A172 (cell line): ENCODE results near the gene CNKSR3. TPM values are rescaled to one million over a fixed set of nuclear protein-coding genes. Genes with fewer than 3 reads are reported as not detected.
A peak's percentile ranks its signal among the peaks of the same experiment; 100 is the strongest.
"Not testable (repeated sequence)": the region's sequence is repeated elsewhere in the genome, so short reads cannot be mapped to it uniquely, and the experiment has no call there.

Experiments
- DNase-seq: peaks from one replicate; pipeline ENCODE4 v3.0.0-alpha.2; 2015; ENCODE audit warnings: low spot score
- total RNA-seq: library from RNA; depleted of rRNA; stranded (reverse); fragments of >200 nt; shearing (Covaris generic); gene quantifications from 2 replicates; pipeline ENCODE4 v1.2.3, GENCODE V29; 2014; rRNA removed

The CNKSR3 gene
- total RNA-seq: 1.8 and 2.7 TPM in 2 replicates

- peak; percentile 74 for DNase-seq
Measured at GRCh38 chr6:154510144-154510905, at the start of gene CNKSR3. CNKSR3 (minus strand) TSS chr6:154510685; CDS start chr6:154510114, 571 bp downstream.

DNA sequence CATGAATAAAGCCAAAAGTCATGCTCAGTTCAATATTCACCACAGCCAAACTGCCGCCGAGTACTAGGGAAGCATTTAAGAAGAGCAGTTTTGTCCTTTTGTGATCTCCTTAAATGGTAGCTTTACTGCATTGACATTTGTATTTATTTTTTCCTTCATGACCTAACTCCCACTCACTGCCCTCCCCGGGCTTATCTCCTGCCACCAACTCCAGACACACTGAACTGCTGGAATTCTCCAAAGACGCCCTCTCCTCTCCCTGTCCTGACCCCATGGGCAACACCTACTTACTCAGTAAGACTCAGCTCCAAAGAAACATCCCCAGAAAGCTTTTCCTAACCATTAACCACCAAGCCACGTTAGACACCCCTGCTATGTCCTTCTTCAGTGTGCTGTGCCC lies 48.5 kb upstream of the CNKSR3 start:
- no peak for DNase-seq

GRCh38 chr6:154558513-154558912 lies 48.0 kb upstream of the CNKSR3 start:
- DNase-seq: no peak

- peak; percentile 68 for DNase-seq
Measured at GRCh38 chr6:154555073-154555677, 44.7 kb upstream of the CNKSR3 start.

GRCh38 chr6:154554491-154554890 lies 44.0 kb upstream of the CNKSR3 start:
- no peak for DNase-seq

GRCh38 chr6:154550779-154551178 lies 40.3 kb upstream of the CNKSR3 start:
- DNase-seq: no peak

GRCh38 chr6:154549179-154549578 lies 38.7 kb upstream of the CNKSR3 start:
- DNase-seq: no peak

DNA sequence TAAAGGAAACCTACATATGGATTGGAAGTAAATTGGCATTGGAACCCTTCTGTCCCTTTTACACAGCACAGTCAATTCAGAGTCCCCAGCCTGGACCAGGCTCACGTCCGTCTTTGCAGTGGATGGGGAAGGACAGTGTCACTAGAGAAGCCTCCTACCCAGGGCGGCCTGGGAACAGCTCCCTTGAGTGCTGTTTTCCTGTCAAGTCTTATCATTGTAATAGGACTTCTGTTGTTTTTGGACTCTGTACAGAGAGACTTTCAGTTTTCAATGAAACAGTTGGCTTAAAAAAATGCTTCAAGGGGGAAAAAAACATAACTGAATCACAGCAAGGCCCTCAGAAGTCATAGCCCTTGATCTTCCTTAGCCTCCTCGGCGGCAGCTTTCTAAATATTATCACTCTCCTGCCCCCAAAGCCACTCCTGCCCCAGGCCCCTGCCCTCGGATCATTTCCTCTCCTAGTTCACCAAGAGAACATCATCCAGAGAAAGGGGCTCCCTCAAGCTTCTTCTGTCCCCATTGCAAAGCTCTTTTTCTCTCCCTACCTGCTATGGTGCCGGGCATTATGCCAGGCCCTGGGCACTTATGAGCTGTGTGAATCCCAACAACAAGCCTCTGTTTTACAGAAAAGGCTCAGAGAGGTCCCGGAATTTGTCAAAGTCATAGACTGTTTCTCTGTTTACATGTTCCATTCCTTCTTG lies 37.8 kb upstream of the CNKSR3 start:
- peak; percentile 39 for DNase-seq

DNA sequence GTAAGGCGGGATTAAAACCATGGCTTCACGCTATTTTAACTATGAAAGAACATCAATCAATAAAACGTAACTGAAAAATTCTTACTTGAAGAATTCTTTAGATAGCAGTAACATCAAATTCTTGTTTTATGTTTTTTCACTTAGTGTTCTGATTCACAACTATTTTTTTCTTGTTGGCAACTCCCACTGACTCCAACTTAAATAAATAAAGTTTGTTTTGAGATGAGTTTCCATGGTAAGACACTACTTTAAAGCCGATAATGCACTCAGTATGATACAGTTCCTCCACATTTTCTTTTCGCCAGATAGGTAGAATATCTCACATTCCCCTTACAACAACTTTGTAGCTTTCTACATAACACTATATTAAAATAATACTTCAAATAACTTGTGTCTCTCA lies 33.1 kb upstream of the CNKSR3 start:
- no peak for DNase-seq

DNA sequence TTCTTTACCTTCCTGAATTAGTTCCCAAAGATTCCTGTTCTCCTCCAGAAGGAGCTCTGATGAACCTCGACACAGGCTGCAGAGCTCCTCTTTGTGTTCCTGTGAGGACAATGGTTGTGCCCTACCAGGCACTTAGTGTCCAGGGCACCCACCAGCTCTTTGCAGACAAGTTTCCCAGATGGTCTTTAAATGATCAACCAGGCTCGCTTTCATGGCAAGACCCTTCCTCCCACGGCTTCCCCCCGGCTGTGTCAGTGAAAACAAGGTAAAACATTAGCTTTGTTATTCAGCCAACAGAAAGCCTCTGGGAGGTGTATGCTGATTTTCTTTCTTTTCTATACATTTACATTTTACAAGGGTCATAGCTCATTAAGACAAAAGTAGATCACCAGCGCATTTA lies 32.3 kb upstream of the CNKSR3 start:
- no peak for DNase-seq

DNA sequence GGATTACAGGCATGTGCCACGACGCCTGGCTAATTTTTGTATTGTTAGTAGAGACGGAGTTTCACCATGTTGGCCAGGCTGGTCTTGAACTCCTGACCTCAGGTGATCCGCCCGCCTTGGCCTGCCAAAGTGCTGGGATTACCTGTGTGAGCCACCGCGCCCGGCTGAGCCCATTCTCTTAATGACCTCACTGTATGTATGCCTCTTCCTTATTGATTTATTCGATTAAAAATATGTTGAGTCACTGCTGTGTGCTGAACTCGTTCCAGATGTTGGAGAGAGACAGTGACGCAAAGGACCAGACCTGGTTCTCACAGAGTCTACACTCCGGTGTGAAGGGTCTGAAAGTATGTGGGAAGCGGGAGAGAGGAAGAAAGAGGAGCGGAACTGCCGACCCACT lies 31.4 kb upstream of the CNKSR3 start:
- DNase-seq: not testable (repeated sequence)

- no peak for DNase-seq
Measured at GRCh38 chr6:154539593-154540269, 29.2 kb upstream of the CNKSR3 start.

DNA sequence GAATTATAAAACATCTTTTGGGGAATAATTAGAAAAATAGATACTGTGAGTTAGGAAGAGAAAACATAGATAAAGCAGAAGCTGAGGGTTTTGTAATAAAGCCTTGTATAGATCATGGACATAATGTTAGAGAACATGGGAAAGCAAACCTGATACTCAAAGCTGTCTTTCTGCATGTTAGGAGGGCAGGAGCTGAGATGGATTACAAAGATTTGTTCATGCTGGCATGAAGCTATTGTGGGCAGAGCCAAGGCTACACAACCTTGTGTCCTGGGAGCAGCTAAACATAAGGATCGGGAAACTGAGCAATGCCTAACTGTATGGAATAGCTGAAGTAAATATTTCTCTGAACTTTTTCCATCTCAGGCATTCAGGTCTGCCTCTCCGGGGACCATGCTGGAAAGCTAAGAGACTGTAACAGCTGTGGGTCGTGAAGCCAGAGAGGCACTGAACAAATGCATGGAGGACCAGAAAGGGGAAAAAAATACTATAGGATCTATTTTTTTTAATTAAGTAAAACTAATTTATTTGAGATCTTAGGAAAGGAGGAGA lies 28.2 kb upstream of the CNKSR3 start:
- no peak for DNase-seq

- no peak for DNase-seq
Measured at GRCh38 chr6:154537511-154538325, 27.2 kb upstream of the CNKSR3 start.

DNA sequence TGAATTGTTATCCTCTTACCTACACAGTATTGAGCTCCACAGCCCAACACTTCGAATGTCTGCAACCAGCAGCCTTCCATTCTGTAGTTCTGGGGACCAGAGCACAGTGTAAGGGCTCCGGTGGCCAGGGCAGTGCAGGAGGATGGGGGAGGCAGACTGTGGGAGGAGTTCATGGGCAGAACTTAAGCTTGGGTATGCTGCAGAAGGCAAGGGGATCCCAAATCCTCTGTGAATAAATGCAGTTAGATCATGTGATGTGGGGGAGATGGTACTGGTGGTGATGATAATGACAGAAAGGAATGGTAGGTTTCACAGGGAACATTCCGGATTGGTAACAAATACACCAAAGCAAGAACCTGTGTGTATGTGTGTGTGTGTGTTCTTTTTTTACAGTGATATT lies 26.5 kb upstream of the CNKSR3 start:
- DNase-seq: no peak

DNA sequence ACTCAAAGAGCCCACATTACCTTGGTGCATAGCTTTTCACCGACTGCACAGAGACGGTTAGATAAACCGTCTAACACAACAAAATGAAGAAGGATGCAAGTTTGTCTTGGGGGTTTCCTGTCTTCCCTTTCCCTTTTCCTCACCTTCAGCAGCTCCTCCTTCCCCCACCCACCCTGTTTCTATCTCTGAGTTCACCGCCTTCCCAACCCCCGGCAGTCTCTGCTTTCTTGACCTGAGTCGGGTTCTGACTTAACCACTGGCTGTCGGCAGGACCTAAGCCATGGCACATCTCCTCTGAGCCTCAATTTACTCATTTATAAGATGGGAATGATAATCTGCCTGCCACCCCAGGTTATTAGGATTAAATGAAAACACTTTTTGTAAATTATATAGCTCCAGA lies 25.8 kb upstream of the CNKSR3 start:
- DNase-seq: no peak

DNA sequence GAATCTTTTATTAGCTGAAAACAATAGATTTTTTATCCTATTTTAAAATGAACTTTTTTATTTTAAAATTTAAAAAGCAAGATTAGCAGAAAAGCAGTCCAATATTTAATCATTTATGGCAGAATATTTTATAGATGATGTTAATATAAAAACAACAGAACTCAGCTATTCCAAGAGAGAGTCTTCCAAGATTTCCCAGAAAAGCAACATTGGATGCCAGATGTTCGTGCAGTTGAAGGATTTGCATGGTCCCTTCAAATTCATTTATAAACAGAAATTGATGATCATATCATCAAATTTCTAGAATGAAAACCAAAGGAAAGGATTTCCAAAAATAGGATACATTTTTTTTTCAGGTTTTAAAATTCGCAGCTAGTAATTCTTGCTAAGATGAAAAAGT lies 25.4 kb upstream of the CNKSR3 start:
- DNase-seq: no peak

DNA sequence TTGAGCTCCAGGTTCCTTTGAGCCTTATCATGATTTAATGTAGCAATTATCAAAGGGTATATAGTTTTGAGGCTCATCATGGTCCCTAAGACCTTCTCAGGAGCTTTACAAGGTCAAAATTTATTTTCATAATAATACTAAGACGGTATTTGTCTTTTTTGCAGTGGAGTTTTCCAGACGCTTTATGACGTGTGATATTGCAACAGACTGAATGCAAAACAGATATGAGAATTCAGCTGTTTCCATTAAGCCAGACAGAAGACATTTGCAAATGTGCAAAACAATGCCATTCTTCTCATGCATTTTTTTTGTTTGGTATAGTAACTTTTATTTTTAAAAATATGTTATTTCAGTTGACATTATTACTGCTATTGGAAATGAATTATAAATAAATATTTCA lies 24.7 kb upstream of the CNKSR3 start:
- DNase-seq: no peak

DNA sequence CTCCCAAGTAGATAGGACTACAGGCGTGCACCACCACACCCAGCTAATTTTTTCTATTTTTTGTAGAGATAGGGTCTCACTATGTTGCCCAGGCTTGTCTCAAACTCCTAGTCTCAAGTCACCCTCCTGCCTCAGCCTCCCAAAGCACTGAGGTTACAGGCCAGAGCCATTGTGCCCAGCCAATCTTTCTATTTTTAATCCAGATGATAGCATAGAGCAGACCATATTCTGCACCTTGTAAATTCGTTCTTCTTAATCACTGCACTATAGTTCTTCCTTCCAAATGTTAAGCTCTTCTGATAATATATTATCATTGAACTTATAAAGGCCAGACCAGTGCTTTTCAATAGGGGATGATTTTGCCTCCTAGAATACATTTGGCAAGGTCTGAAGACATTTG lies 24.0 kb upstream of the CNKSR3 start:
- DNase-seq: no peak

GRCh38 chr6:154532426-154532825 lies 21.9 kb upstream of the CNKSR3 start:
- DNase-seq: no peak

DNA sequence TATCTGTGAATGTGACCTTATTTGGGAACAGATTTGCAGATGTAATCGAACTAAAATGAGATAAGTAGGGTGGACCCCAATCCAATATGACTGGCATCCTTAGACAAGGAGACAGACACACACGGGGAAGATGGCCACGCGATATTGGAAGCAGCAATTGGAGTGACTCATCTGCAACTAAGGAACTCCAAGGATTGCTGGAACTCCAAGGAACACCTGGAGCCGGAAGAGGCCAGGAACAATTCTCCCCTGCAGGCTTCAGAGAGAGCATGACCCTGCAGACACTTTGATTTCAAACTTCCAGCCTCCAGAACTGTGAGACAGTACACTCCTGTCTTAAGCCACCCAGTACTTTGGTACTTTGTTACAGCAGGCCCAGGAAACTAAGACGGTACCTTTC lies 19.5 kb upstream of the CNKSR3 start:
- DNase-seq: no peak
